Adrenal gland (tissue), 12 donors: ENCODE results near the gene ARFGAP3. TPM values are rescaled to one million over a fixed set of nuclear protein-coding genes. Genes with fewer than 3 reads are reported as not detected.

Experiments
- DNase-seq, 7 donors: peaks; one replicate each; pipeline ENCODE4 v3.0.0-alpha.2; 2019 to 2020
- H3K27ac ChIP-seq, 5 donors: fragments of 200-600 bp; sonication (generic) in 4 of 5; 1 replicate in 3 of 5; 2 replicates in 2 of 5; pipeline versions ENCODE4 v1.5.1 to v1.8.0; 2016 to 2020; ENCODE audit warnings: mild to moderate bottlenecking in 1 of 5
- H3K27me3 ChIP-seq: fragments of 200-600 bp; 2 replicates; pipeline ENCODE4 v1.8.0; 2021
- H3K36me3 ChIP-seq, 2 donors: fragments of 200-600 bp; replicated peaks in 1 of 2; 1 replicate in 1 of 2; 2 replicates in 1 of 2; pipeline versions ENCODE4 v1.5.1 to v1.8.0; 2018 to 2022
- H3K4me1 ChIP-seq, 2 donors: fragments of 200-600 bp; replicated peaks in 1 of 2; 1 replicate in 1 of 2; 2 replicates in 1 of 2; pipeline versions ENCODE4 v1.5.1 to v1.8.0; 2018 to 2021
- H3K4me3 ChIP-seq, 4 donors: fragments of 200-600 bp; sonication (generic) in 3 of 4; one replicate each; pipeline ENCODE4 v1.5.1; 2016 to 2018
- H3K9me3 ChIP-seq, 3 donors: fragments of 200-600 bp; sonication (generic) in 1 of 3; replicated peaks in 1 of 3; 1 replicate in 2 of 3; 2 replicates in 1 of 3; pipeline versions ENCODE4 v1.5.1 to v1.8.0; 2016 to 2021
- CTCF ChIP-seq, 6 experiments: fragments of 450-650 bp in 4 of 6; fragments of 200-600 bp in 2 of 6; sonication (generic) in 1 of 6; IDR thresholded peaks; 1 replicate in 5 of 6; 2 replicates in 1 of 6; pipeline versions ENCODE4 v1.5.1 to v1.8.0; 2016 to 2021; ENCODE audit warnings: antibody characterized with exemption in 6 of 6, mild to moderate bottlenecking in 2 of 6, moderate library complexity in 1 of 6
- POLR2A ChIP-seq, 2 donors: fragments of 450-650 bp; IDR thresholded peaks; one replicate each; pipeline ENCODE4 v1.6.1; 2017; ENCODE audit warnings: antibody characterized with exemption in 2 of 2, mild to moderate bottlenecking in 2 of 2, moderate library complexity in 1 of 2
- WGBS, 4 donors: extraction: QIAGEN DNeasy Blood & Tissue Kit in 2 of 4; methylation state at CpG; one replicate each; pipeline versions ENCODE4 v1.1.5 to v1.1.7; 2013 to 2017; 5-methylcytosine and 5-hydroxymethylcytosine counted together
- intact Hi-C, 2 donors: fragments of 100-400 bp; cut with DNase I; formaldehyde crosslinking; loops; one replicate each; pipeline versions ENCODE4 v1.14.1 to v1.15.0; 2022 to 2023
- polyA plus RNA-seq, 3 donors: library from polyadenylated mRNA; stranded (reverse); fragments of 200-250 nt in 2 of 3; fragments of 350-450 nt in 1 of 3; fragmentation: Illumina TruSeq in 1 of 3; extraction: RNeasy Lipid Tissue Mini Kit (QIAGEN cat#74804) in 1 of 3; gene quantifications; one replicate each; pipeline ENCODE4 v1.2.3, GENCODE V29; 2013 to 2014
- total RNA-seq, 9 donors: library from RNA; depleted of rRNA in 4 of 9; stranded (reverse); fragments of >200 nt in 4 of 9; fragments of 120-200 nt in 1 of 9; fragmentation: NEBNext Ultra II Directional in 1 of 9; extraction: Animal tissue kit (Norgen Biotek cat#: 25700) in 1 of 9; gene quantifications; one replicate each; pipeline versions ENCODE4 v1.1.0 to v1.2.4, GENCODE V29; 2013 to 2023
- donor health status: healthy with polysubstance abuse.
- donor health status: Bipolar disorder and iron deficiency.
- donor health status: DM: yes; HTN: yes; CAD: no.
- donor health status: DM: no; HTN: no; CAD: no.
- donor health status: DM: no; HTN: no; CAD: no.
- donor health status: DM: yes; HTN: yes; CAD: no.

The ARFGAP3 gene
- total and polyA plus RNA-seq, 12 donors: 48.7 to 268 (median 118) TPM

- Histone ChIP-seq H3K36me3 (peaks cover 0 to 85% of the 10 kb centered on the region in 2 donors), H3K4me1 (peaks cover 16 to 26% of the 10 kb centered on the region in 2 donors), H3K9me3 (no peaks in the 10 kb centered on the region), H3K27me3 (no peaks in the 10 kb centered on the region), H3K4me3 (no peak overlapping the region), H3K27ac (peak overlapping the region in 3 of 5 donors; percentile 44 to 94 (median 57))
- no peak for TF ChIP-seq POLR2A (IDR thresholded peaks at IDR 0.05)
- no peak for TF ChIP-seq CTCF (IDR thresholded peaks at IDR 0.05)
- WGBS, 4 donors: 81 to 89% (median 84%) methylated on average over 7 of the region's 7 CpGs
- no peak for DNase-seq
- intact Hi-C loops: loop anchor here in 1 of 2 donors (10.0 kb wide), 1 partner anchor 130 kb away; the partner anchor contains the start of gene PACSIN2
Observed at GRCh38 chr22:42884616-42885375, 27.7 kb upstream of the ARFGAP3 start.

- intact Hi-C loops: loop anchor here in 1 of 2 donors (10.0 kb wide), 1 partner anchor 131 kb away; the partner anchor contains the start of gene PACSIN2
- Histone ChIP-seq H3K36me3 (peaks cover 0 to 90% of the 10 kb centered on the region in 2 donors), H3K9me3 (no peaks in the 10 kb centered on the region), H3K27me3 (no peaks in the 10 kb centered on the region), H3K4me3 (no peak overlapping the region), H3K4me1 (peaks cover 16 to 26% of the 10 kb centered on the region in 2 donors), H3K27ac (peak overlapping the region in 3 of 5 donors; percentile 81 to 97 (median 94))
- 88 to 96% (median 92%) methylated on average over 8 to 9 of the region's 9 CpGs for WGBS, 4 donors
- TF ChIP-seq CTCF (IDR thresholded peaks at IDR 0.05) (no peak), POLR2A (IDR thresholded peaks at IDR 0.05) (no peak)
- no peak for DNase-seq
Observed at GRCh38 chr22:42883970-42884369, 26.9 kb upstream of the ARFGAP3 start.

GRCh38 chr22:42883121-42883520, 26.0 kb upstream of the ARFGAP3 start:
- Histone ChIP-seq H3K4me3 (no peak overlapping the region), H3K9me3 (no peaks in the 10 kb centered on the region), H3K4me1 (peaks cover 16 to 26% of the 10 kb centered on the region in 2 donors), H3K27ac (peak overlapping the region; percentile 28 to 97 (median 81)), H3K36me3 (peaks cover 0 to 90% of the 10 kb centered on the region in 2 donors), H3K27me3 (no peaks in the 10 kb centered on the region)
- intact Hi-C loops: loop anchor here in 1 of 2 donors (10.0 kb wide), 1 partner anchor 132 kb away; the partner anchor contains the start of gene PACSIN2
- peak; percentile 65 to 93 (median 91) for DNase-seq
- peak in 1 of 2 donors; percentile 42 for TF ChIP-seq POLR2A (IDR thresholded peaks at IDR 0.05)
- peak in 2 of 6 experiments; percentile 10 to 11 for TF ChIP-seq CTCF (IDR thresholded peaks at IDR 0.05)
- WGBS, 4 donors: 29 to 52% (median 40%) methylated on average over 7 to 8 of the region's 8 CpGs

GRCh38 chr22:42881982-42882656, 25.0 kb upstream of the ARFGAP3 start:
- WGBS, 4 donors: 44 to 59% (median 51%) methylated on average over 9 to 10 of the region's 10 CpGs
- intact Hi-C loops: loop anchor here in 1 of 2 donors (10.0 kb wide), 1 partner anchor 133 kb away; the partner anchor contains the start of gene PACSIN2
- peak in 1 of 2 donors; percentile 36 for TF ChIP-seq POLR2A (IDR thresholded peaks at IDR 0.05)
- no peak for TF ChIP-seq CTCF (IDR thresholded peaks at IDR 0.05)
- H3K4me1 ChIP-seq: peaks cover 16 to 26% of the 10 kb centered on the region in 2 donors
- no peaks in the 10 kb centered on the region for H3K9me3 ChIP-seq
- DNase-seq: peak; percentile 82 to 95 (median 90)
- H3K4me3 ChIP-seq: no peak overlapping the region
- no peaks in the 10 kb centered on the region for H3K27me3 ChIP-seq
- peak overlapping the region; percentile 28 to 97 (median 81) for H3K27ac ChIP-seq
- peaks cover 0 to 93% of the 10 kb centered on the region in 2 donors for H3K36me3 ChIP-seq
